Neural progenitor cell (in vitro differentiated cells): Measurements from ENCODE around the gene TPSD1. TPM values are rescaled to one million over a fixed set of nuclear protein-coding genes. Genes with fewer than 3 reads are reported as not detected.

Experiments
- DNase-seq: peaks from one replicate; pipeline ENCODE4 v3.0.0-alpha.2; 2016; ENCODE audit warnings: low spot score
- H2AFZ ChIP-seq: fragments of 200-600 bp; sonication (generic); replicated peaks from 2 replicates; pipeline ENCODE4 v1.6.1; 2016; ENCODE audit warnings: antibody characterized with exemption
- H3F3A ChIP-seq: fragments of 200-600 bp; sonication (generic); 2 replicates; pipeline ENCODE4 v1.6.1; 2016; ENCODE audit warnings: antibody characterized with exemption, low read depth
- H3K27ac ChIP-seq: fragments of 200-600 bp; sonication (generic); 2 replicates; pipeline ENCODE4 v1.5.1; 2016; ENCODE audit warnings: mild to moderate bottlenecking
- H3K27me3 ChIP-seq: fragments of 200-600 bp; sonication (generic); 2 replicates; pipeline ENCODE4 v1.6.1; 2016; ENCODE audit warnings: mild to moderate bottlenecking, moderate library complexity
- H3K36me3 ChIP-seq: fragments of 200-600 bp; sonication (generic); 2 replicates; pipeline ENCODE4 v1.5.1; 2016
- H3K4me1 ChIP-seq: fragments of 200-600 bp; sonication (generic); 2 replicates; pipeline ENCODE4 v1.6.1; 2016; ENCODE audit warnings: mixed run types
- H3K4me2 ChIP-seq: fragments of 200-600 bp; sonication (generic); 2 replicates; pipeline ENCODE4 v1.6.1; 2016
- H3K4me3 ChIP-seq: fragments of 200-600 bp; sonication (generic); 2 replicates; pipeline ENCODE4 v1.5.1; 2016
- H3K79me2 ChIP-seq: fragments of 200-600 bp; sonication (generic); 2 replicates; pipeline ENCODE4 v1.6.1; 2016; ENCODE audit warnings: low read depth
- H3K9ac ChIP-seq: fragments of 200-600 bp; sonication (generic); 2 replicates; pipeline ENCODE4 v1.6.1; 2016
- H3K9me3 ChIP-seq: fragments of 200-600 bp; sonication (generic); 2 replicates; pipeline ENCODE4 v1.5.1; 2016; ENCODE audit warnings: low read depth
- H4K20me1 ChIP-seq: fragments of 200-600 bp; sonication (generic); 2 replicates; pipeline ENCODE4 v1.6.1; 2016; ENCODE audit warnings: low read depth
- H3K27ac Mint-ChIP-seq: 3 replicates; pipeline ENCODE4 v1.8.0; 2021; ENCODE audit warnings: mixed read lengths
- H3K27me3 Mint-ChIP-seq: 2 replicates; pipeline ENCODE4 v1.8.0; 2022; ENCODE audit warnings: low read depth, mild to moderate bottlenecking, inconsistent platforms, moderate library complexity, mixed read lengths; ENCODE audit not compliant: insufficient read depth
- H3K36me3 Mint-ChIP-seq: 3 replicates; pipeline ENCODE4 v1.8.0; 2021; ENCODE audit warnings: mixed read lengths
- H3K4me1 Mint-ChIP-seq: 3 replicates; pipeline ENCODE4 v1.8.0; 2021; ENCODE audit warnings: mixed read lengths
- H3K4me3 Mint-ChIP-seq: 3 replicates; pipeline ENCODE4 v1.8.0; 2021; ENCODE audit warnings: mild to moderate bottlenecking, moderate library complexity, mixed read lengths
- H3K9me3 Mint-ChIP-seq: 3 replicates; pipeline ENCODE4 v1.8.0; 2020; ENCODE audit warnings: mixed read lengths
- CTCF ChIP-seq: fragments of 200-600 bp; sonication (generic); IDR thresholded peaks from 2 replicates; pipeline ENCODE4 v1.5.1; 2017; ENCODE audit warnings: antibody characterized with exemption, mild to moderate bottlenecking
- EZH2 ChIP-seq: fragments of 200-600 bp; sonication (generic); IDR thresholded peaks from 2 replicates; pipeline ENCODE4 v1.6.1; 2017; ENCODE audit warnings: antibody characterized with exemption, mild to moderate bottlenecking, moderate library complexity
- EZH2phosphoT487 ChIP-seq: fragments of 200-600 bp; sonication (generic); IDR thresholded peaks from 2 replicates; pipeline ENCODE4 v1.6.1; 2017; ENCODE audit warnings: antibody characterized with exemption
- total RNA-seq: library from RNA; depleted of rRNA; stranded (reverse); fragments of >200 nt; gene quantifications from 2 replicates; pipeline ENCODE4 v1.2.3, GENCODE V29; 2015; ENCODE audit warnings: low replicate concordance

Gene TPSD1
- total RNA-seq, 1 donor from 2014 or later = not detected

- H3K27me3 ChIP-seq = no peaks in the 10 kb centered on the region
- Mint-ChIP-seq H3K4me3 (no peak overlapping the region), H3K4me1 (peaks cover 10% of the 10 kb centered on the region), H3K36me3 (no peaks in the 10 kb centered on the region), H3K27ac (no peak overlapping the region), H3K9me3 (peaks cover 4% of the 10 kb centered on the region), H3K27me3 (peaks cover 10% of the 10 kb centered on the region)
- H3K9me3 ChIP-seq = no peaks in the 10 kb centered on the region
- H3K36me3 ChIP-seq = no peaks in the 10 kb centered on the region
- H3K4me1 ChIP-seq = peaks cover 14% of the 10 kb centered on the region
- peaks cover 6% of the 10 kb centered on the region for H3F3A ChIP-seq
- H3K9ac ChIP-seq = no peak overlapping the region
- H3K4me3 ChIP-seq = no peak overlapping the region
- H3K4me2 ChIP-seq = no peak overlapping the region
- no peak overlapping the region for H3K27ac ChIP-seq
- H3K79me2 ChIP-seq = no peaks in the 10 kb centered on the region
- no peak for DNase-seq
- H4K20me1 ChIP-seq = no peaks in the 10 kb centered on the region
- no peak overlapping the region for H2AFZ ChIP-seq
- no peak for TF ChIP-seq EZH2
- TF ChIP-seq EZH2phosphoT487 = no peak
- no peak for TF ChIP-seq CTCF
Observed at GRCh38 chr16:1279945-1280589, 24.2 kb downstream of the TPSD1 start.

- H3K4me3 Mint-ChIP-seq = no peak overlapping the region
- Histone ChIP-seq H2AFZ (no peak overlapping the region), H3K79me2 (no peaks in the 10 kb centered on the region), H3F3A (peaks cover 6% of the 10 kb centered on the region), H3K4me3 (no peak overlapping the region), H3K27me3 (no peaks in the 10 kb centered on the region), H4K20me1 (no peaks in the 10 kb centered on the region), H3K27ac (no peak overlapping the region), H3K36me3 (no peaks in the 10 kb centered on the region), H3K9me3 (no peaks in the 10 kb centered on the region), H3K9ac (no peak overlapping the region), H3K4me2 (no peak overlapping the region), H3K4me1 (peaks cover 14% of the 10 kb centered on the region)
- H3K27me3 Mint-ChIP-seq = peaks cover 3% of the 10 kb centered on the region
- TF ChIP-seq EZH2 = no peak
- H3K4me1 Mint-ChIP-seq = peaks cover 10% of the 10 kb centered on the region
- H3K9me3 Mint-ChIP-seq = no peaks in the 10 kb centered on the region
- no peak overlapping the region for H3K27ac Mint-ChIP-seq
- H3K36me3 Mint-ChIP-seq = no peaks in the 10 kb centered on the region
- no peak for DNase-seq
Observed at GRCh38 chr16:1280783-1281182, 24.9 kb downstream of the TPSD1 start.

GRCh38 chr16:1281517-1281916, 25.6 kb downstream of the TPSD1 start:
- TF ChIP-seq CTCF (no peak), EZH2 (no peak), EZH2phosphoT487 (no peak)
- H3K27ac Mint-ChIP-seq = no peak overlapping the region
- H3K4me2 ChIP-seq = no peak overlapping the region
- H3K9me3 ChIP-seq = no peaks in the 10 kb centered on the region
- peaks cover 3% of the 10 kb centered on the region for H3K27me3 Mint-ChIP-seq
- H2AFZ ChIP-seq = no peak overlapping the region
- no peaks in the 10 kb centered on the region for H3K79me2 ChIP-seq
- H3K9ac ChIP-seq = no peak overlapping the region
- no peaks in the 10 kb centered on the region for H3K9me3 Mint-ChIP-seq
- peaks cover 14% of the 10 kb centered on the region for H3K4me1 ChIP-seq
- peaks cover 3% of the 10 kb centered on the region for H3K27me3 ChIP-seq
- no peak overlapping the region for H3K4me3 ChIP-seq
- no peak for DNase-seq
- H4K20me1 ChIP-seq = no peaks in the 10 kb centered on the region
- H3K36me3 Mint-ChIP-seq = no peaks in the 10 kb centered on the region
- peaks cover 6% of the 10 kb centered on the region for H3F3A ChIP-seq
- no peak overlapping the region for H3K4me3 Mint-ChIP-seq
- H3K27ac ChIP-seq = no peak overlapping the region
- H3K36me3 ChIP-seq = no peaks in the 10 kb centered on the region
- peaks cover 10% of the 10 kb centered on the region for H3K4me1 Mint-ChIP-seq

- peaks cover 6% of the 10 kb centered on the region for H3F3A ChIP-seq
- no peak for TF ChIP-seq EZH2phosphoT487
- TF ChIP-seq CTCF = no peak
- TF ChIP-seq EZH2 = no peak
- Mint-ChIP-seq H3K4me3 (no peak overlapping the region), H3K4me1 (peaks cover 10% of the 10 kb centered on the region), H3K27ac (no peak overlapping the region), H3K36me3 (no peaks in the 10 kb centered on the region), H3K27me3 (peaks cover 4% of the 10 kb centered on the region), H3K9me3 (no peaks in the 10 kb centered on the region)
- H3K36me3 ChIP-seq = no peaks in the 10 kb centered on the region
- no peaks in the 10 kb centered on the region for H3K9me3 ChIP-seq
- H2AFZ ChIP-seq = no peak overlapping the region
- H3K27ac ChIP-seq = no peak overlapping the region
- peaks cover 14% of the 10 kb centered on the region for H3K4me1 ChIP-seq
- H3K4me2 ChIP-seq = no peak overlapping the region
- peaks cover 13% of the 10 kb centered on the region for H3K27me3 ChIP-seq
- no peaks in the 10 kb centered on the region for H4K20me1 ChIP-seq
- no peak for DNase-seq
- H3K9ac ChIP-seq = no peak overlapping the region
- H3K4me3 ChIP-seq = no peak overlapping the region
- H3K79me2 ChIP-seq = no peaks in the 10 kb centered on the region
Observed at GRCh38 chr16:1282324-1282973, 26.6 kb downstream of the TPSD1 start.
